Left ventricle myocardium inferior (tissue), 1 donor: ENCODE data around the gene APEH. TPM values are rescaled to one million over a fixed set of nuclear protein-coding genes. Genes with fewer than 3 reads are reported as not detected.

Experiments used
- DNase-seq: peaks from one replicate; pipeline ENCODE4 v3.0.0-alpha.2; 2020
- H3K27ac ChIP-seq: fragments of 200-600 bp; replicated peaks from 2 replicates; pipeline ENCODE4 v1.8.0; 2021
- H3K27me3 ChIP-seq: fragments of 200-600 bp; 2 replicates; pipeline ENCODE4 v1.8.0; 2021; ENCODE audit warnings: low read depth
- H3K36me3 ChIP-seq: fragments of 200-600 bp; 2 replicates; pipeline ENCODE4 v1.8.0; 2021
- H3K4me1 ChIP-seq: fragments of 200-600 bp; 2 replicates; pipeline ENCODE4 v1.8.0; 2021
- H3K4me3 ChIP-seq: fragments of 200-600 bp; 2 replicates; pipeline ENCODE4 v1.8.0; 2021; ENCODE audit warnings: mild to moderate bottlenecking, moderate library complexity
- H3K9me3 ChIP-seq: fragments of 200-600 bp; replicated peaks from 2 replicates; pipeline ENCODE4 v1.8.0; 2021
- intact Hi-C: fragments of 100-400 bp; cut with micrococcal nuclease; formaldehyde crosslinking; loops from one replicate; pipeline ENCODE4 v1.11.0; 2022
- total RNA-seq: library from RNA; stranded (reverse); fragmentation: NEBNext Ultra II Directional; extraction: Animal tissue kit (Norgen Biotek cat#: 25700); gene quantifications from one replicate; pipeline ENCODE4 v1.2.1, GENCODE V29; 2021
- TF ChIP-seq, protein P1 (sequence below): fragments of 200-600 bp; IDR thresholded peaks from 2 replicates; pipeline ENCODE4 v1.8.0; 2021; ENCODE audit warnings: antibody characterized with exemption, mild to moderate bottlenecking, borderline replicate concordance
- donor health status: DM: no; HTN: yes; CAD: no; lungs with severe emphysema.

The APEH gene
- total RNA-seq, 1 donor from 2014 or later, result 99.0 TPM

DNA sequence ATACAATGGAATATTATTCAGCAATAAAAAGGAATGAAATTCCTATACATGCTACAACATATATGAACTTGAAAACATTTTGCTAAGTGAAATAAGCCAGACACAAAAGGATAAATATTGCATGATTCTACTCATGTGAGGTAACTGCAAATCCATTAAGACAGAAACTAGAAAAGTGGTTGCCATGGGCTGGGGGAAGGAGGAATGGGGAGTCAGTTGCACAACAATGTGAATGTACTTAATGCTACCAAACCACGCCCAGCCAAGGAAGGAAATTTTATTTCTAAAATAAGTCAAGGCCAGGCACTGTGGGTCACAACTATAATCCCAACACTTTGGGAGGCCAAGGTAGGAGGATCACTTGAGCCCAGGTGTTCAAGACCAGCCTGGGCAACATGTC lies 59.4 kb downstream of the APEH start:
- no peaks in the 10 kb centered on the region for H3K9me3 ChIP-seq
- no peak overlapping the region for H3K27ac ChIP-seq
- no peak for DNase-seq
- intact Hi-C loops, result no loop called here
- H3K36me3 ChIP-seq, result peaks cover 92% of the 10 kb centered on the region
- H3K4me3 ChIP-seq, result no peak overlapping the region
- peaks cover 6% of the 10 kb centered on the region for H3K4me1 ChIP-seq
- TF ChIP-seq, protein P1, sequence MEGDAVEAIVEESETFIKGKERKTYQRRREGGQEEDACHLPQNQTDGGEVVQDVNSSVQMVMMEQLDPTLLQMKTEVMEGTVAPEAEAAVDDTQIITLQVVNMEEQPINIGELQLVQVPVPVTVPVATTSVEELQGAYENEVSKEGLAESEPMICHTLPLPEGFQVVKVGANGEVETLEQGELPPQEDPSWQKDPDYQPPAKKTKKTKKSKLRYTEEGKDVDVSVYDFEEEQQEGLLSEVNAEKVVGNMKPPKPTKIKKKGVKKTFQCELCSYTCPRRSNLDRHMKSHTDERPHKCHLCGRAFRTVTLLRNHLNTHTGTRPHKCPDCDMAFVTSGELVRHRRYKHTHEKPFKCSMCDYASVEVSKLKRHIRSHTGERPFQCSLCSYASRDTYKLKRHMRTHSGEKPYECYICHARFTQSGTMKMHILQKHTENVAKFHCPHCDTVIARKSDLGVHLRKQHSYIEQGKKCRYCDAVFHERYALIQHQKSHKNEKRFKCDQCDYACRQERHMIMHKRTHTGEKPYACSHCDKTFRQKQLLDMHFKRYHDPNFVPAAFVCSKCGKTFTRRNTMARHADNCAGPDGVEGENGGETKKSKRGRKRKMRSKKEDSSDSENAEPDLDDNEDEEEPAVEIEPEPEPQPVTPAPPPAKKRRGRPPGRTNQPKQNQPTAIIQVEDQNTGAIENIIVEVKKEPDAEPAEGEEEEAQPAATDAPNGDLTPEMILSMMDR, result no peak
- no peaks in the 10 kb centered on the region for H3K27me3 ChIP-seq

Other genes starting within 250 kb of the APEH start
- gene NICN1, start 245.0 kb upstream of the APEH start, total RNA-seq, result 19.4 TPM
- 117 TPM for gene DAG1, start 204.1 kb upstream of the APEH start, total RNA-seq
- 0.55 TPM for gene BSN, start 119.9 kb upstream of the APEH start, total RNA-seq
- gene MST1, start 15.1 kb downstream of the APEH start, total RNA-seq, result 5.4 TPM
- gene RNF123, start 15.2 kb downstream of the APEH start, total RNA-seq, result 48.6 TPM
- not detected for gene AMIGO3, start 45.3 kb downstream of the APEH start, total RNA-seq
- 15.1 TPM for gene GMPPB, start 49.6 kb downstream of the APEH start, total RNA-seq
- gene IP6K1, start 112.2 kb downstream of the APEH start, total RNA-seq, result 16.9 TPM
- not detected for gene CDHR4, start 125.5 kb downstream of the APEH start, total RNA-seq
- 2.3 TPM for gene INKA1, start 128.9 kb downstream of the APEH start, total RNA-seq
- 25.1 TPM for gene UBA7, start 139.6 kb downstream of the APEH start, total RNA-seq
- 0.63 TPM for gene TRAIP, start 182.2 kb downstream of the APEH start, total RNA-seq
- not detected for gene CAMKV, start 195.6 kb downstream of the APEH start, total RNA-seq
- 1.7 TPM for gene MST1R, start 229.5 kb downstream of the APEH start, total RNA-seq